ENCODE results near the gene SOD1.
"Not testable (repeated sequence)": the region's sequence is repeated elsewhere in the genome, so short reads cannot be mapped to it uniquely, and the experiment has no call there.

Gene SOD1

GRCh38 chr21:31665397-31665796 lies 5.9 kb downstream of the SOD1 start:
- H3K4me1 ChIP-seq, result peaks cover 0 to 51% (median 25%) of the 10 kb centered on the region in 4 donors
- TF ChIP-seq CTCF (IDR thresholded peaks at IDR 0.05), result no peak
- no peak overlapping the region for H3K4me3 ChIP-seq
- intact Hi-C loops (cut with DNase I; ENCODE audit: low total_unique reads), result no loop called here
- no peak overlapping the region for H3K27ac ChIP-seq
- no peaks in the 10 kb centered on the region for H3K27me3 ChIP-seq
- no peak for DNase-seq
- H3K36me3 ChIP-seq, result peaks cover 32 to 62% (median 36%) of the 10 kb centered on the region in 3 donors
- no peaks in the 10 kb centered on the region for H3K9me3 ChIP-seq

- intact Hi-C loops (cut with DNase I; ENCODE audit: low total_unique reads); H3K4me3 ChIP-seq; H3K9me3 ChIP-seq; DNase-seq; H3K27me3 ChIP-seq; H3K27ac ChIP-seq: not testable (repeated sequence)
- Histone ChIP-seq H3K4me1 (peaks cover 0 to 48% (median 23%) of the 10 kb centered on the region in 4 donors), H3K36me3 (peaks cover 32 to 62% (median 36%) of the 10 kb centered on the region in 3 donors)
Observed at GRCh38 chr21:31665869-31666268, 6.4 kb downstream of the SOD1 start.

GRCh38 chr21:31666445-31667010 lies 7.0 kb downstream of the SOD1 start:
- Histone ChIP-seq H3K36me3 (peaks cover 38 to 64% (median 41%) of the 10 kb centered on the region in 3 donors), H3K27ac (no peak overlapping the region), H3K4me1 (peaks cover 0 to 41% (median 17%) of the 10 kb centered on the region in 4 donors), H3K27me3 (no peaks in the 10 kb centered on the region), H3K9me3 (no peaks in the 10 kb centered on the region), H3K4me3 (no peak overlapping the region)
- intact Hi-C loops (cut with DNase I; ENCODE audit: low total_unique reads), result no loop called here
- TF ChIP-seq CTCF (IDR thresholded peaks at IDR 0.05), result no peak
- DNase-seq, result no peak

- DNase-seq, result no peak
- H3K27me3 ChIP-seq, result no peaks in the 10 kb centered on the region
- intact Hi-C loops (cut with DNase I; ENCODE audit: low total_unique reads), result no loop called here
- TF ChIP-seq CTCF (IDR thresholded peaks at IDR 0.05), result no peak
- H3K9me3 ChIP-seq, result no peaks in the 10 kb centered on the region
- peaks cover 0 to 35% (median 12%) of the 10 kb centered on the region in 4 donors for H3K4me1 ChIP-seq
- H3K4me3 ChIP-seq, result no peak overlapping the region
- H3K36me3 ChIP-seq, result peaks cover 43 to 66% (median 47%) of the 10 kb centered on the region in 3 donors
- no peak overlapping the region for H3K27ac ChIP-seq
Observed at GRCh38 chr21:31667132-31667531, 7.6 kb downstream of the SOD1 start.

- Histone ChIP-seq H3K4me3 (no peak overlapping the region), H3K9me3 (no peaks in the 10 kb centered on the region), H3K36me3 (peaks cover 43 to 67% (median 52%) of the 10 kb centered on the region in 3 donors), H3K27me3 (no peaks in the 10 kb centered on the region), H3K27ac (no peak overlapping the region), H3K4me1 (peaks cover 0 to 30% (median 9%) of the 10 kb centered on the region in 4 donors)
- DNase-seq, result no peak
- TF ChIP-seq CTCF (IDR thresholded peaks at IDR 0.05), result no peak
- intact Hi-C loops (cut with DNase I; ENCODE audit: low total_unique reads), result no loop called here
Observed at GRCh38 chr21:31667639-31668038, 8.1 kb downstream of the SOD1 start.

GRCh38 chr21:31668651-31669491 lies 9.4 kb downstream of the SOD1 start:
- Histone ChIP-seq H3K4me3 (no peak overlapping the region), H3K27ac (no peak overlapping the region), H3K9me3 (no peaks in the 10 kb centered on the region), H3K36me3 (peaks cover 43 to 60% (median 48%) of the 10 kb centered on the region in 3 donors), H3K27me3 (no peaks in the 10 kb centered on the region), H3K4me1 (peaks cover 0 to 18% (median 4%) of the 10 kb centered on the region in 4 donors)
- intact Hi-C loops (cut with DNase I; ENCODE audit: low total_unique reads), result no loop called here
- no peak for DNase-seq
- no peak for TF ChIP-seq CTCF (IDR thresholded peaks at IDR 0.05)
